ENCODE data around the gene SEMA3C. TPM values are rescaled to one million over a fixed set of nuclear protein-coding genes. Genes with fewer than 3 reads are reported as not detected.
A peak's percentile ranks its signal among the peaks of the same experiment; 100 is the strongest.
"Not testable (repeated sequence)": the region's sequence is repeated elsewhere in the genome, so short reads cannot be mapped to it uniquely, and the experiment has no call there.

The SEMA3C gene
- total RNA-seq, 2 donors from 2014 or later = 64.6 to 66.7 TPM

DNA sequence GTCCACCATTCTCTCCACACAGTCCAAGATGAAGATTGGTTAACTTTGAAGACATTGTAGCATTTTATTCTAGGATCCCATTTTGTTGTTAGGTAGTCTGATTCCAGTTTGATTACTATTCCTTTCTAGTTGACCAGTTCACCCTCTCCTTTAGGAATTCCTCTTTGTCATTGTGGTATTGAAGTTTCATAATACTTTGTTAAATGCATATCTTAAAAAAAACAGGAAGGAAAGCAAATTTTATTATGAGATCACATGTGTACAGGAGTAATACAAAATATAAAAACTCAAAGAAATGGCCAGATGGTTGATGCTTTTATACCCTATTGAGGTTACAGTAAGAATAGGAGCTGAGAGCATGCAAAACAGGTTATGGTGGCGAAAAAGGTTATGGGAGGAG, 15.5 kb upstream of the SEMA3C start:
- DNase-seq (no peak), ATAC-seq (no peak)
- intact Hi-C loops (cut with DNase I, micrococcal nuclease) = no loop called here

DNA sequence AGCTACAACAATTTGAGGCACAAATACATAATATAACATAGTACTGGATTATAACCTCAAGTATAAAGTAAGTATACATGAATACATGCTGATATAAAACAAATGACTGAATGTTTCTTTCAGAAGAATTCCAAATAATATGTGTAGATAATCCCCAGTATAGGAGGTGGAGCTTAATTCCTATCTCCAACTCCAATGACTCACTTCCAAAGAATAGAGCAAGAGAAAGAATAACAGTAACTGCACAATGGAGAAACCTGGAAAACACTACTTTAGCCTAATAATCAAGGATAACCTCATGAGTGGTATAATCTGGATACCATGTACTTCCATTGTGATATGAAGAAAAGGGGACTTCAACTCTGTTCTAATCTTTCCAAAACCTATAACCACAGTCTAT, 13.7 kb upstream of the SEMA3C start:
- intact Hi-C loops (cut with DNase I, micrococcal nuclease) = no loop called here
- no peak for ATAC-seq
- DNase-seq = no peak

DNA sequence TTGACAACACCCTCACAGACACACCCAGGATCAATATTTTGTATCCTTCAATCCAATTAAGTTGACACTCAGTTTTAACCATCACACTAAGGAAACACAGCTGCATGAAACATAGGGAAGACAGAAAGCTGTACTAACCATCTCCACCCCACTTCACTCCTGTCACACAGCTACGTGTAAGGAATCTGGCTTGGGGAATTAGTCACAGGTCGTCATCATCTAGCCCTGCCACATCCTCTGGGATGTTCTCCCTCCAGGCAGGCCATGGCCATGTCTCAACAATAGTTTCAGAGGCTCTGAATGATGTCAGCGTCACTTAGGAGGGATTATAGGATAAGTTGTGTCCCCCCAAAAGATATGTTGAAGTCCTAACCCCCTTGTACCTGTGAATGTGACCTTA, 10.8 kb upstream of the SEMA3C start:
- DNase-seq = no peak
- intact Hi-C loops (cut with DNase I, micrococcal nuclease) = loop anchor here in 1 of 2 donors (10.0 kb wide), 1 partner anchor 515 kb away; no protein-coding TSS in a partner anchor
- no peak for ATAC-seq

DNA sequence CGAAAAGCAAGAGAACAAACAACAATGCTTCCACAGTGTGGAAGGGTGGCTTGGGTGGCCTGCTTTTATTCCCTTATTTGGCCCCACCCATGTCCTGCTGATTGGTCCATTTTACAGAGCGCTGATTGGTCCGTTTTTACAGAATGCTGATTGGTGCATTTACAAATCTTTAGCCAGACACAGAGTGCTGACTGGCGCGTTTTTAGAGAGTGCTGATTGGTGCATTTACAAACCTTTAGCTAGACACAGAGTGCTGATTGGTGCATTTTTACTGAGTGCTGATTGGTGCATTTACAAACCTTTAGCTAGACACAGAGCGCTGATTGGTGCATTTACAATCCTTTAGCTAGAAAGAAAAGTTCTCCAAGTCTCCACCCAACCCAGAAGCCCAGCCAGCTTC, 8.1 kb upstream of the SEMA3C start:
- ATAC-seq, DNase-seq: not testable (repeated sequence)
- intact Hi-C loops (cut with DNase I, micrococcal nuclease) = loop anchor here in 1 of 2 donors (10.0 kb wide), 1 partner anchor 518 kb away; no protein-coding TSS in a partner anchor

- DNase-seq (peak in 1 of 2 donors; percentile 33), ATAC-seq (peak; percentile 29)
- intact Hi-C loops (cut with DNase I, micrococcal nuclease) = loop anchor here in 1 of 2 donors (10.0 kb wide), 1 partner anchor 521 kb away; no protein-coding TSS in a partner anchor
Observed at GRCh38 chr7:80924090-80924489, 5.2 kb upstream of the SEMA3C start.

DNA sequence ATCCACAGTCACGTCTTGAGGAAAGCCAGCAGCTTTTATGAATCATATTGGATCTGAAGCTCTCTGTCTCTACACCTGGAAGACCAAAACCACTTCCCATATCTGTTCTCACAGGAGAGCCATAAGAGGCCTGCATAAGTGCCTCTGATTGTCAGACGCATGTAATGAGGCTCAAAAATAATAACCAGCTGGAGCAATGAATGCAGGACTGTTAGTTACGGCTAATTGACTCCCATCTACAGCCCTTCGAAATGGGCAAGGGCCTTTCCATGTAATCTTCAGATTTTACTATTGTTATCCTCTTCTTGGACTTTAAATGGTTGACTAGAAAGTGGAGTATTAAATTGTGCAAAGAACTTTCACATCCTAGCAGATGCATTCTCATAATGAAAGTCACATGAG, 4.4 kb upstream of the SEMA3C start:
- ATAC-seq = no peak
- no peak for DNase-seq
- intact Hi-C loops (cut with DNase I, micrococcal nuclease) = loop anchor here in 1 of 2 donors (10.0 kb wide), 1 partner anchor 522 kb away; no protein-coding TSS in a partner anchor

GRCh38 chr7:80922253-80923049, 3.6 kb upstream of the SEMA3C start:
- ATAC-seq (peak; percentile 10), DNase-seq (peak in 1 of 2 donors; percentile 36)
- intact Hi-C loops (cut with DNase I, micrococcal nuclease) = loop anchor here in 1 of 2 donors (10.0 kb wide), 1 partner anchor 522 kb away; no protein-coding TSS in a partner anchor

DNA sequence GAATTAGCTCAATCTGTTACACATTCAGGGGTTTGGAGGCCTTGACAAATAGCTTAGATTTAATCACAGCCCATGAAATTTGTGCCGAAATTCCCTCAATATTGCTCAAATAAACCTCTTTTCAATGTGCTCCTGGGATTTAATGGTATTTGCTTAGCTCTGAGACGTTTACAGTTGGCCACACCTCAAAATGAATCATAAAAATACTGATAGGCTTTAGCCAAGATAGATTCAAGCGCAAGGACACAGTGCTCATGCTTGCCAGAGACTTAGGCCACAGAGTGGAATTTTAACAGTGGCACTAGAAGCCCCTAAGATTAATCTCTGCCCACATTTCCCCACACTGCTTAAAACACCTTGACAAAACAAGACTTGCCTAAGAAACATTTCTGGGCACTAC, 2.3 kb upstream of the SEMA3C start:
- ATAC-seq (peak; percentile 50), DNase-seq (no peak)
- intact Hi-C loops (cut with DNase I, micrococcal nuclease) = loop anchor here in 1 of 2 donors (10.0 kb wide), 1 partner anchor 524 kb away; no protein-coding TSS in a partner anchor

GRCh38 chr7:80918399-80918798, 452 bp downstream of the SEMA3C start:
- no peak for ATAC-seq
- intact Hi-C loops (cut with DNase I, micrococcal nuclease) = loop anchor here in 1 of 2 donors (10.0 kb wide), 1 partner anchor 194 kb away; no protein-coding TSS in a partner anchor
- no peak for DNase-seq

- DNase-seq (no peak), ATAC-seq (no peak)
- intact Hi-C loops (cut with DNase I, micrococcal nuclease) = loop anchor here in 1 of 2 donors (10.0 kb wide), 1 partner anchor 192 kb away; no protein-coding TSS in a partner anchor
Observed at GRCh38 chr7:80916770-80917741, 1.8 kb downstream of the SEMA3C start.

DNA sequence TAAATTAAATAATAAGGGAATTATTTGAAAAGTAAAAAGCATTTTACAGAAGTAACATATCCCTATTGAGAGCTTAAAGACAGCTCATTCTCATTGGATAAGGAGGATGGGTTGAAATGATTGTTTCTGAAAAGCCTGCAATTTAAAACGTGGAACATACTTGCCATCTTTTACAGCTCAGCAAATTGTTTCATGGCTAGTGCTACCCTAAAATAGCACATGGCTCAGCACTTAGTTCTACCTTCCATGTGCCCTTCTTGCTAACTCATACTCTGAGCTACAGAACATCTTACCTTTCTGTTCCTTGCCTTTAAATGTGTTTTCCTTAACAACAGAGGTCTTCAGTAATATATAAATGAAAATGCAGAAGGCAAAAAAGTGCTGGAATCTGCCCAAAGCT, 8.6 kb downstream of the SEMA3C start:
- intact Hi-C loops (cut with DNase I, micrococcal nuclease) = loop anchor here in 1 of 2 donors (10.0 kb wide), 1 partner anchor 185 kb away; no protein-coding TSS in a partner anchor
- no peak for DNase-seq
- no peak for ATAC-seq

- no peak for ATAC-seq
- intact Hi-C loops (cut with DNase I, micrococcal nuclease) = no loop called here
- DNase-seq = no peak
Observed at GRCh38 chr7:80908360-80908797, 10.5 kb downstream of the SEMA3C start.

GRCh38 chr7:80907612-80908011, 11.2 kb downstream of the SEMA3C start:
- no peak for ATAC-seq
- DNase-seq = no peak
- intact Hi-C loops (cut with DNase I, micrococcal nuclease) = no loop called here

DNA sequence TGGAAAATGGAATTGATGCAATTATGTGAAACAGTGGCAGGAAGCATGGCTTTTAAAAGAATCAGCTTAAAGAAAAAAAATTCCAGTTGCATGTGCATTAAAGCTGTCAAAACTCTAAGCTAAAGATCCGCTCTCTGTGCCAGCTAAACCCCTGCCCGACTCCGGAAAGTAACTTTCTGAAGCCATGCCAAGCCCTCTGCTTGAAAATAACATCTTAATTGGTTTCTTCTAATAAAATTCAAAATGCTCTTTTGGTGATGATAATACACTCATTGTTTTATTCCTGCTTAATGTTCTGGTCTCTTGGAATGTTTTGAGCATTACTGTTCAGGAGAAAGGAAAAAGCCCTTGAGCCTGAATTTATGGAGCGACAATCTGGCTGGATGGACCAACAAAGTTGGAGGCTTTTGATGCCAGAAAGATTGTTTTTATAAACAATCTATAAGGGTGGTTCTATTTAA, 11.7 kb downstream of the SEMA3C start:
- intact Hi-C loops (cut with DNase I, micrococcal nuclease) = no loop called here
- DNase-seq (no peak), ATAC-seq (no peak)

- DNase-seq = no peak
- ATAC-seq = no peak
- intact Hi-C loops (cut with DNase I, micrococcal nuclease) = no loop called here
Observed at GRCh38 chr7:80905334-80905733, 13.5 kb downstream of the SEMA3C start.

DNA sequence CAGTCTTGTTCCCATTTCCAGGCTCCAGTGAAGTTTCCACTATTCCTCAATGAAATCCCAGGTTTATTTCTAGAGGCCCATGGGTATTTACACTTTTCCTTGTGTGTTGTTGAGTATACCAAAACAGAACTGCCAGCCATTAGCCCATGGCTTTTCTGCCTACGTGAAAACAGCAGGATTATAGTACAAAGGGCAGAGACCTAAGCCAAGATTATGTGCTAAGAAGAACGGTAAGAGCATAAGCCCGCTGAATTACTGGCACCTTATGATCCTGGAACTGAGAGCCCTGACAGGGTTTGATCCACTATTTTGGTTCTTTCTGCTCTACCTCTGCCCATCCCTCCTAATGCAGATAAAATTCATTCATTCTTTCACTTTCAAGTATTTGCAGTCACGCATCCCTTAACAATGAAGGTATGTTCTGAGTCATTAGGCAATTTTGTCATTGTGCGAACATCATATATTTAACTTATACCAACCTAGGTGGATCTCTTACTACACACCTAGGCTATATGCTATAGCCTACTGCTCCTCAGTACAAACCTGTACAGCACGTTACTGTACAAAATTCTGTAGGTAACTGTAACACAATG, 16.0 kb downstream of the SEMA3C start:
- DNase-seq (no peak), ATAC-seq (no peak)
- intact Hi-C loops (cut with DNase I, micrococcal nuclease) = no loop called here

DNA sequence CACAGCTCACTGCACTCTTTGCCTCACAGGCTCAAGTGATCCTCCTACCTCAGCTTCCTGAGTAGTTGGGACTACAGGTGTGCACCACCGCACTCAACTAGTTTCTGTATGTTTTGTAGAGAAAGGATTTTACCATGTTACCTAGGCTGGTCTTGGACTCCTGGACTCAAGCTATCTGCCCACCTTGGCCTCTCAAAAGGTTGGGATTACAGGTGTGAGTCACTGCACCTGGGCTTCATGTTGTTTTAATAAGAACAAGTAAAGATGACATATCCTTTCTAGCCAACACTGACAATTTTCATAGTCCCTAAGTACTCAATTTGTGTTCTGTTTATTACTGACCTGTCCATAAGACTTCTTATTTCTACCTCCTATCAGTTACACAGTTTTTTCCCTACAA, 16.8 kb downstream of the SEMA3C start:
- DNase-seq = no peak
- no peak for ATAC-seq
- intact Hi-C loops (cut with DNase I, micrococcal nuclease) = no loop called here

Measured in left colon (tissue), 2 donors.